GM03348 (cell line): ENCODE measurements around the gene SECISBP2.
"Not testable (repeated sequence)": the region's sequence is repeated elsewhere in the genome, so short reads cannot be mapped to it uniquely, and the experiment has no call there.

Experiments used
- DNase-seq: peaks from one replicate; pipeline ENCODE4 v3.0.0; 2012; ENCODE audit warnings: low spot score

Gene SECISBP2

DNA sequence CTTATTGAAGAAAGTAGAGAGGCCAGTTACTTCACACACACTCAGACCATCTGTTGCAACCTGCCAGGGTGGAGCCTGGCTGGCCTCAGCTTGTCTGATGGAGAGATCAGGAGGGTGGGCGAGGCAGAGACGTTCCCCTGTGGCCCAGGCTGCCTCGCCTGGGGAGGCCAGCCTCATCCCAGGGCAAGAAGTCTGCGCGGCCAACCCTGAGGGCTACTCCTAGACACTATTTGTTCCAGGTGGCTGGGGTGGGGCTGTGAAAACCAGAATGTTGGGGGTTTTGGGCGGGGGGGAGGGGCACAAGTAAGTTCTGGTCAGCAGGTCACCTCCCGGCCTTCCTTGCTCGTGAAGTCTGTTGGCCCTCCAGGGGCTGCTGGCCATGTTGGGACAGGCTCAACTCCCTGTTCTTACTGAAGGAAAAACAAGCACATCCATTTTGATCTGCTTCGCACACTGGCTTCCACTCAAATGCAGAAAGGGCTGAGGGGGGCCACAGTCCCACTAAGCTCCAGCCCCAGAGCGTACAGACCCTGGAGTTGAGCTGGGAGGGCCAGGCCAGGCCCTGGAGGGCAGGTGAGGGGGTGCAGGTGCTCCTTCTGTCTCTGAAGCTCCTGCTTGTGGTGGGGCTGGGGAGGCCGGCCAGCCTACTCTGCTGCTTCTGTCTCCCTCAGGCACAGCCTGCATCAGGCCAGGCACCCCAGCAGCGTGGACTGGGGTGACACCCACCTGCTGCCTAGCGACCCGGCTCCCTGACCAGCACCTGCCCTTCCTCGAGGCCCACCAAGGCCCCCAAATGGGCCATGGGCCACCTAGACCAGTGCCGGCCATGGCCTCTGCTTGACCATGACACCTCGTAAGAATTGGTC is 46.6 kb downstream of the SECISBP2 start:
- DNase-seq, result no peak

DNA sequence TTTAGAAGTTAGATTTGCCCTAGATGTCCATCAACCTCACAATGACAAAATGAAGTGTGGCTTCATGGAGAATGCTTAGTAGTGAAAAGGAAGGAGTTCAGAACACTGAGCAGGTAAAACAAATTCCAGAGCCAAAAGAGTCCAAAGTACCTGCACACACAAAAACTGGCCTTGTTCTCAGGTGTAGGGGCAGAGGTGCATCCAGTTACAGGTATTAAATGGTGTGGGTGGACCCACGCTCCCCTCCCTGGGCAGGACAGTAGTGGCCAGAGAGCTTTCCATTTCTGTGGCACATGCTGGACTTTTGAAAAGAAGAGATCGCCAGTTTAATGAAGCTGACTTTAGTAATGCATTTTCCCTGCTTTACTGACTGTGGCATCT is 47.2 kb downstream of the SECISBP2 start:
- no peak for DNase-seq

DNA sequence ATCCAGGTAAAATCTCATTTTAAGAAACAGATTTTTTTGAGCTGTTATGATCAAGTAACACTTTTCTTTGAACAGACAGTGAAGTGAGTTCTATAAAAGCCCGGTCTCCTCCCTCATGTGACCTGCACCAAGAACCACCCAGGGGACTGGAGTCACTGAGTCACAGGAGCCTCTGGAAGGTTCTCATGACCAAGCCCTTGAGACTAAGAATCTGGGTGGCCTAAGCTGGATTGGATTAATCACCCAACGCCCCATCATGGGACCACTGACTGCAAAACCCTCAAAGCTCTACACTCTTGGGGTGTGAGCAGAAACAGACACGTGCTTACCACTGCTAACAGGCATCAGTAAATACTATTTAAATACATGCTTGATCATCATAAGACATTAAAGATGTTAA is 48.4 kb downstream of the SECISBP2 start:
- no peak for DNase-seq

DNA sequence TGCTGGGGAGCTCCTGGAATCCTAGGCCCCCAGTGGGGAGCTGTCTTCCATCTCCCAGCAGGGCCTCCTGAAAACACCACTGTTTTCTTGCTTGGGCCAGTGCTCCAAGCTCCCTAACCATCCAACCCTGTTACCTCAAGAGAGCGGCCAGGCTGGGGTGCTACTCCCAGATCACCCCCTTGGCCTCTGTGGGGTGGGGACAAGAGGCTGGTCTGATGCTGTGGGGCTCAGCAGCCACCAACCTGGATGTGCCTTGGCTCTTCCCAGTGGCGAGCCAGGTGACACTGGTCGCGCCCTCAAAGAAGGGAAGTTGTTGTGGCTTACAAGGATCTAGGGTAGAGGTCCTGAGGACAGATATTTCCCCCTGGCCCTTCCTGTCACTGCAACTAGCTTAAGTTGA is 49.0 kb downstream of the SECISBP2 start:
- DNase-seq, result no peak

- no peak for DNase-seq
Measured at GRCh38 chr9:89367726-89368437, 49.6 kb downstream of the SECISBP2 start.

GRCh38 chr9:89368550-89368949 is 50.2 kb downstream of the SECISBP2 start:
- no peak for DNase-seq

DNA sequence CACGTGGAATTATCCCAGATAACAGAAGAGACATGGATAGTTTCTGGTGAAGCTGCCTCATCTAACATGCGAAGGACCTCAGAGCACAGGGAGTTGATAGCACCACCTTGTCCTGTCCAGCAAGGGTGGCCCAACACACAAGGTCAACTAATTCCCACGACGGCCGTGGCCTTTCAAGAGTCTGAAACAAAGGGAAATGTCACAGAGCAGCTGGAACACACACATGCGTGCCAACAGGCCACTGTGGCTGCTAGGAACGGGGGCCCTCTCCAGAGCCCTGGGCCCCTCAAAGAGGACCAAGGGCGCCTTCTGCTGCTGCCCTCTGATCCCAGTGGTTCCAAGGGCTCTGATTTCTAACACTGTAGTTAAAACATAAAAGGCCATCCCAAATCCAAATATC is 50.7 kb downstream of the SECISBP2 start:
- no peak for DNase-seq

- no peak for DNase-seq
Measured at GRCh38 chr9:89370593-89370992, 52.3 kb downstream of the SECISBP2 start.

- DNase-seq, result not testable (repeated sequence)
Measured at GRCh38 chr9:89371791-89372190, 53.5 kb downstream of the SECISBP2 start.

GRCh38 chr9:89372230-89372816 is 54.0 kb downstream of the SECISBP2 start:
- DNase-seq, result no peak

DNA sequence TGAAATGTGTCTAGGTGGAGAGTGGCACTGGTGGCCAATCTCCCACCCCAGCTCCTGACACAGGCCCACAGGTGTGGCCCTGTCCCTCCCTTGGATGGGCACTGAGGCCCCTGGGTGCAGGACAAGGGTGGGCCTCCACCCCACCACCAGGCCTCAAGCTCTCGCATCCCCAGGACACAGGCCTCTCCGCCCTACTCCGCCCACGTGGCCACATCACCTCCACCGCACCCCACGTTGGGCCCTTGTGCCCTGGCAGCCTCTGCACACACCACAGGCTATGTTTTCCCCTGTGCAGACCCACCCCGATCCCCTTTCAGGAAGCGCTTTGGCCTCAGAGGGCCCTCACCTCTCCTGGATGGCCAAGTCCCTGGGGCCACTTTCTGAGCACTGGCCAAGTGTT is 54.7 kb downstream of the SECISBP2 start:
- no peak for DNase-seq

- DNase-seq, result no peak
Measured at GRCh38 chr9:89374176-89374575, 55.9 kb downstream of the SECISBP2 start.

DNA sequence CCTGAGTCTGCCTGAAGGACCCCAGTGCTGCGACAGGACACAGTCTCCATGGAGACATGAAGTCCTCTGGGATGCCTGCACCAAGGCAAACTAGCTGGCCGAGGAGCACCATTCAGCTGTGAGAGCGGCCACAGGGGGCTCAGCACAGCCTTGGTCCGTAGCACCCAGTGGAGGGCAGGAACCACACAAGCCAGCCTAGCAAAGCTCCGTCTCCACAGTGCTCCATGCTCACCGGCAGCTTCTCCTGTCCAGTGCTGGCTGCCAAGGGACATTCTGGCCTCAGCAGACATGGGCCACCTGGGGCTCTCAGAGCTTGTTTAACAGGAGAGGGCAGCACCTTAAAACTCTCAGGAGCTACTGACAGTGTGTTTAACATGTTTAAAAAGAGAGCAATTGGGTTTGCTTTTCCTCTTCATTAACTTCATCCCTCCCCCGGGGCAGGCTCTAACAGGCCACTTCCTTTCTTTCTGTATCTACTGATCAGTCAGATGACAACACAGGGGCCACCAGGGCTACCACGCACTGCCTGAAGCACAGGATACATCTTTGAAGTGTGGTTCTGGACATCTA is 57.0 kb downstream of the SECISBP2 start:
- no peak for DNase-seq

- DNase-seq, result no peak
Measured at GRCh38 chr9:89376286-89376685, 58.0 kb downstream of the SECISBP2 start.

DNA sequence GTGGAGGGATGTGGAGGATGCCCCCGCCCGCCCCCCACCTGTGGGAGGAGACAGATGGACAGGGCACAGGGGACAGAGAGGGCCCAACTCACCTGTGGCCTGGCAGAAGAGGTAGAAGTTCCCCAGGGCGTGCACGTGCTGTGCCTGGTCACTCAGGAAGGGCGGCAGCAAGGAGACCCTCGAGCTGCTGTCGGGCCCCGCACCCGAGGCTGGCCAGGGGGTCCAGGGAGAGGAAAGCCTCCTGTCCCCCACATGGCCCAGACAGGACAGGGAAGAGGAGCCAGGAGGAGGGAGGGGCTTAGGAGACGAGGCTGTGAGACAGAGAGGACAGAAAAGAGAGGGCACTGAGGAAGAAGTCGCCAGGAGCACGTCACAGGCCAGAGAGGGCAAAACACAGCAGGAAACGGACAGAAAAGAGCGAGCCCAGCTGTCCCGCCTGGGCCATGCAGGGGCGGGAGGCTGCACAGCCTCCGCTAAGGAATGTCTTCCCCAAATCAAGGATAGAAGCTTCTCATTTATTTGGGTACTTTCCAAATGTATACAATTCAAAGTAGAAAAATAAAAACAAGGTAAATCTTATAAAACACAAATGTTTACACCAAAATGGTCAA is 58.5 kb downstream of the SECISBP2 start:
- DNase-seq, result no peak

DNA sequence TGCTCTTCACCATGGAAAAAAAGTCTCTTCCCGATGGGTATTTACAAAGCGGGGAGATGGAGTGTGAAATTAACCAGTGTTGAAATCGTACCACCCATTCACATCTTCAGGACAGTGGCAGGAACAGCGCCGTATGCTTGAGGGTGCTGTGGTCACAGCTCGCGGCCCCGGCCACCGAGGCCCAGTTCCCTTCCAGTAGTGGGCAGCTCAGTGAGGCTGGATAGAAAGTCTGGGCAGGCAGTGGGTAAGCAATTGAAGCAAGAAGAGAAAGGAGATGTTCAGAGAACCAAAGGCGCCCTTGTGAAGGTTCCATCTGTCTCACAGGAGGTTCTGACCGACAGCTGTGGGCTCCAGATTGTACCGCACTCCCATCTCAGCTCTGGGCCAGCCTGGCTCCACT is 59.1 kb downstream of the SECISBP2 start:
- no peak for DNase-seq

GRCh38 chr9:89378541-89378940 is 60.2 kb downstream of the SECISBP2 start:
- DNase-seq, result no peak

GRCh38 chr9:89379031-89379430 is 60.7 kb downstream of the SECISBP2 start:
- no peak for DNase-seq

GRCh38 chr9:89379508-89380115 is 61.3 kb downstream of the SECISBP2 start:
- DNase-seq, result no peak

DNA sequence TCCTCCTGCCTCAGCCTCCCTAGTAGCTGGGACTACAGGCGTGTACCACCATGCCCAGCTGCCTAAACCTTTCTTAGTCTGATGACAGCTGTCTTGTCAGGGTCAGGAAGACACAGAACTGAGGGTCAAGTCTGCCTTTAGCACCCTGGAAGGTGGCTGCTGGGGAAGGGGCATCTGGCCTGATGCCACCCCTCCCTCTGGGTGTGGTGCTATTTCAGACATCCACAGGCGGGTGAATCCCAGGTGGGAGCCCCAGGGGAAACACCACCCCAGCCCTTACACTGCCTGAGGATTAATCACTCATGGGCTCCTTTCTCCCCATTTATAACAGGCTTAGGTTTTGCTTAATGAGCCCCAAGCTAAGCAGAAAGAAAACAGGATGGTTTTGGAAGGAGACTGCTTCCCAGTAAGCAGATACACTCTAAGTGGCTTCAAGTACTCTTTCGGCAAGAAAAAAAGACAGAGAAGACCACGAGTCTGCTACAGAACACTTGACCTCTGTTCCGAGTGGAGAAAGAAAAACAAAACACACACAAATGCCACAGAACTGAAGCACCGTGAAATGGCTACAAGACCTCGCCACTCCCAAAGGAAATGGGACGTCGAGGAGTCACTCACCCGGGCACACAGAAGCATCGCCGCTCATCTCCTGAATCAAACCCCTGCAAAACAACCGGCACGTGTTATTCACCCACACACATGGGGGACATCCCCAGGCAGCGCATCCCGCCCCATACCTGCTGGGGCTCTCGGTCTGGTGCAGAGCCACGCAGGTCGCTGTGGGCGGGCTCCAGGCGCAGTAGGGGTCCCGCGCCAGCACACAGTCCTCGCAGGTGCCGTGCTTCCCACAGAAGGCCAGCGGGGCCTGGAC is 62.4 kb downstream of the SECISBP2 start:
- no peak for DNase-seq

DNA sequence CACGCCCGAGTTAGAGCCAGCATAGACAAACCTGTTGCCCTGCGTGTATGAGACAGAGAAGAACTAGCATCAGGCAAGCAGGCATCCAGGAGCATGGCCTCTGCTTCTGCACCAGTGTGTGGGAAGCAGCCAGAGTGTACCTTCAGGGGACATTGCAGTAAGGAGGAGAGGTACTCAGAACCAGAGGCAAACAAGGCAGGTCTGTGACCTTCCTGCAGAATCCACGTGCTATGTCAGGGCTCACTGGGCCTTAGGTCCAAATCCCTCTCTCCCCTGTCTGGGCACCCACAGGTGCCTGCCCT is 63.0 kb downstream of the SECISBP2 start:
- DNase-seq, result no peak
